ENCODE results near the gene IGLON5.
A peak's percentile ranks its signal among the peaks of the same experiment; 100 is the strongest.

The IGLON5 gene

GRCh38 chr19:51339687-51340656 is 28.5 kb downstream of the IGLON5 start:
- peak; percentile 51 for FAIRE-seq

- no peak for FAIRE-seq
Measured at GRCh38 chr19:51341066-51341465, 29.6 kb downstream of the IGLON5 start.

GRCh38 chr19:51341976-51342580 is 30.6 kb downstream of the IGLON5 start, which contains the start of gene VSIG10L:
Gene VSIG10L, minus strand, starts transcription at chr19:51342139. Its CDS starts 15 bp downstream, at chr19:51342124.
- no peak for FAIRE-seq

GRCh38 chr19:51342631-51343569 is 31.5 kb downstream of the IGLON5 start:
- FAIRE-seq = no peak

GRCh38 chr19:51345076-51345620 is 33.7 kb downstream of the IGLON5 start:
- no peak for FAIRE-seq

- no peak for FAIRE-seq
Measured at GRCh38 chr19:51346742-51347141, 35.3 kb downstream of the IGLON5 start.

- no peak for FAIRE-seq
Measured at GRCh38 chr19:51347209-51347928, 35.9 kb downstream of the IGLON5 start.

GRCh38 chr19:51351266-51351990 is 40.0 kb downstream of the IGLON5 start:
- no peak for FAIRE-seq

- no peak for FAIRE-seq
Measured at GRCh38 chr19:51352783-51353360, 41.4 kb downstream of the IGLON5 start.

GRCh38 chr19:51354103-51354741 is 42.8 kb downstream of the IGLON5 start:
- no peak for FAIRE-seq

- no peak for FAIRE-seq
Measured at GRCh38 chr19:51354742-51355148, 43.3 kb downstream of the IGLON5 start.

GRCh38 chr19:51356159-51356801 is 44.8 kb downstream of the IGLON5 start:
- no peak for FAIRE-seq

- no peak for FAIRE-seq
Measured at GRCh38 chr19:51357952-51358351, 46.5 kb downstream of the IGLON5 start.

GRCh38 chr19:51359294-51359693 is 47.9 kb downstream of the IGLON5 start:
- no peak for FAIRE-seq

GRCh38 chr19:51361239-51361638 is 49.8 kb downstream of the IGLON5 start:
- no peak for FAIRE-seq

- FAIRE-seq = no peak
Measured at GRCh38 chr19:51364200-51365106, 53.0 kb downstream of the IGLON5 start.

GRCh38 chr19:51365211-51365964 is 53.9 kb downstream of the IGLON5 start:
- no peak for FAIRE-seq

GRCh38 chr19:51365965-51366388 is 54.5 kb downstream of the IGLON5 start, which contains the start of gene ETFB:
Gene ETFB, minus strand, starts transcription at chr19:51366388. Its CDS starts 62 bp downstream, at chr19:51366326.
- no peak for FAIRE-seq

Data from G401.6 (cell line).